Right hindlimb (tissue), 1 donor: Measurements from ENCODE around the gene SFMBT1.

ENCODE experiments used
- DNase-seq: peaks from one replicate; pipeline ENCODE4 v3.0.0-alpha.2; 2018

The SFMBT1 gene

DNA sequence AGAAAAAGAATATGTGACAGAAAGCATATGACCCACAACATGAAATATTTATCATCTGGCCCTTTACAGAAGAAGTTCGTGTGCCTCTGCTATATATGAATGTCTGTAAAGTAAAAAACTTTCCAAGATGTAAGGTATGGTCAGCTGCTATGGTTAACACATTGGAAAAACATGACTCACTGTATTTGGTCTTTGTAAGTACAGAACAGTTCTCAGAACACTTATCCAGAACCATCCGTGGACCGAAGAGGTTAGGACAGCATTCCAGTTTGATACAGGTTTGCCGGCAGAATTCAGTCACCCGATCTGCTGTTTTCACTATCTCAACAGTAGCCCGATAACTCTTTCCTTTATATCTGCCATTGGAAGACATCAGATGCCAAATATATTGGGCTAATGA lies 135.1 kb downstream of the SFMBT1 start:
- no peak for DNase-seq

GRCh38 chr3:52907497-52907896 lies 138.4 kb downstream of the SFMBT1 start:
- DNase-seq, result no peak

DNA sequence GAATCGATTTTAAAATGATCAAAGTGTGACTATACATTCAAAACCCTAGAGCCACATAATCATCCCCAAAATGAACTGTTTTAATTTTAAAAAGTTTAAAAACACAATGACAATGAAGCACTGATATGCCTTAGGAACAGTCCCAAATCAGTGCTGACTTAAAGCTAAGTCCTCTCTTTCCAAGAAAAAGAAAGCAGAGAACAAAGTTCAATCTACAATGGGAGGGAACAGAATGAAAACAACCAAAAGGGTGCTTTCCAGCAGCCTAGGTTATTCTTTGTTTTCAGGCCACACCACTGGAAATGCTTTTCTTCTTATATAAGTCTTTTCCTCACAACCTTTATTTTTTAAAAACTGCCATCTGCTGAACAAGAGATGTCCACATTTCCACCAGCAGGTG lies 141.3 kb downstream of the SFMBT1 start:
- DNase-seq, result no peak

- no peak for DNase-seq
These were observed 141.9 kb downstream of the SFMBT1 start for GRCh38 chr3:52904000-52904399.

DNA sequence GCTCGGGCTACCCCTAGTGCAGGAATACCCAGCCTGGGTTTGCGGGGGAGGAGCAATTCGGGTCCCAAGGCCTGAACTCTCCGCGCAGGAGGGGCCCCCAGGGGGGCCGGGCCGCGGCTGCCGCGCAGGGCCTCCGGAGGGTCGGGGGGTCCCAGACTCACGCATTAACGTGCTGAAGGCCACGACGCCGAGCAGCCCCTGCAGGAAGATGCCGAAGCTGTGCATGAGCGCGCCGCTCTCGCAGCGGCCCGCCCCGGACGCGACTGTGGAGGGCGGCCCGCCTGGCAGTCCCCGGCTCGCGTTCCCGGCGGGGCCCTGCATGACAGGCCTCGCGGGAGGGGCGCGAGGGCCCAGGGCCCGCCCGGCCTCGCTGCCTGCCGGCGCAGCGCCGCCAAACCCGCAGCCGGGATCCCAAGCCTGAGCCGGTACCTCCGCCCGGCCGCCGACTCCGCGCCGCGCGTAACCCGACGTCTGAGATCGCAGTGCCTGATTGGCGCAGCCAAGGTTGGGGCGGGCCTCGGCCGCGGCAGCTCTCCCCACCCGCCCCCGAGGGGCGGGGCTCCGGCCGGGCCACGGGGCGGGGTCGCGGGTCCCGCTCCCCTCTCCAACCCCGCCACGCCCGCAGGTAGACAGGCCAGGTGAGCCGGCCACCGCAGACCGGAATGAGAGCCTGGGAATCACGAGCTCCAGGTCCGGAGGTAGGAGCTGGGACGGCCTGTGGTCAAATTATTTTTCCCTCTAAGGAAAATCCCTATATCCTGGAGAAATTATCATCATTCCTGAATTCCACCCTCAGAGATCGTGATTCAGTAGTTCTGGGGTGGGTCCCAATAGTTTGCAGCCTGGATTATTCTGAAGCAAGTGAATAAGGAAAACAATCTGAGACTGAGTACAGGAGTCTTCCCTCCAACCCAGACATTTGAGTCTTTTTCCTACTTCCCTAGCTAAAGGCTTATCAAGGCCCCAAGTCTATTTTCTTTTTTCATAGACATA lies 148.4 kb downstream of the SFMBT1 start, which contains the start of gene STIMATE:
Gene STIMATE, minus strand, starts transcription at position 419 of the 993 bp plus-strand sequence. Its CDS starts 98 bp downstream, at position 321.
- DNase-seq, result peak; percentile 91

DNA sequence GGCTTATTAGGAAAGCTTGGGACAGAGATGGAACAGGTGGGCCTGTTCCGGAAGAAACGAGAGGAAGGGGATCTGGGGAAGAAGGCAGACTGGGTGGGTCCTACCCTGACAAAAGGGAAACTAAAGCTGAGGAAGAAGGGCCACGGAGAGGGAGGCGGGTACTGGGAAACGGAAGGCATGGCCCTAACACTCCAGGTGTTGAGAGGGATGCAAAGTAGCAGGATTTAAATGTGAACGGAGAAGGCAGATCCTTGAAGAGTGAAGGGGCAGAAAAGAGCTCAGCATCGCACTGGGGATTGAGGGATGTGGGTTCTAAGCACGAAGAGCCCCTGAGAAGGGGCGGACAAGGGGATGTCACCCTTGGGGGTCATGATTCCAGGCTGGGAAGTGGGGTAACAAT lies 149.3 kb downstream of the SFMBT1 start:
- DNase-seq, result no peak

- DNase-seq, result no peak
These were observed 149.7 kb downstream of the SFMBT1 start for GRCh38 chr3:52896151-52896550.

GRCh38 chr3:52895418-52895817 lies 150.5 kb downstream of the SFMBT1 start:
- DNase-seq, result no peak

GRCh38 chr3:52894756-52895155 lies 151.1 kb downstream of the SFMBT1 start:
- no peak for DNase-seq

DNA sequence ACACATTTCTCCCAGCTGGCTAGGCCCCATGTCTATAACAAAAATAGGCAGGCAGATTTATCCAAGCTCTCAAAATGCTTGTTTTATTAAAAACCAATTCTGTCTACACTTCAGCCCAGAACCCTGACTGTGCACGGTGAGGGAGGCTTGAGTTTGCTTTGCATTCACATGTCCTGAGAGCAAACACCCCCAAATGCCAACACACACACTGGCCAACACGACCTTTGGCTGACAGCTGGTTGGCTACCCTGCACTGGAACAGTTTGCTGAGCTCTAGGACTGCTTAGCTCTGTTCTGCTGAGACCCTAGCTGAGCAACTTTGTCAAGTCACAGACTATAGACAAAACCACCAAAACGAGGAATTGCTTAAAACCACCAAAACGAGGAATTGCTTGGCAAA lies 152.2 kb downstream of the SFMBT1 start:
- no peak for DNase-seq

DNA sequence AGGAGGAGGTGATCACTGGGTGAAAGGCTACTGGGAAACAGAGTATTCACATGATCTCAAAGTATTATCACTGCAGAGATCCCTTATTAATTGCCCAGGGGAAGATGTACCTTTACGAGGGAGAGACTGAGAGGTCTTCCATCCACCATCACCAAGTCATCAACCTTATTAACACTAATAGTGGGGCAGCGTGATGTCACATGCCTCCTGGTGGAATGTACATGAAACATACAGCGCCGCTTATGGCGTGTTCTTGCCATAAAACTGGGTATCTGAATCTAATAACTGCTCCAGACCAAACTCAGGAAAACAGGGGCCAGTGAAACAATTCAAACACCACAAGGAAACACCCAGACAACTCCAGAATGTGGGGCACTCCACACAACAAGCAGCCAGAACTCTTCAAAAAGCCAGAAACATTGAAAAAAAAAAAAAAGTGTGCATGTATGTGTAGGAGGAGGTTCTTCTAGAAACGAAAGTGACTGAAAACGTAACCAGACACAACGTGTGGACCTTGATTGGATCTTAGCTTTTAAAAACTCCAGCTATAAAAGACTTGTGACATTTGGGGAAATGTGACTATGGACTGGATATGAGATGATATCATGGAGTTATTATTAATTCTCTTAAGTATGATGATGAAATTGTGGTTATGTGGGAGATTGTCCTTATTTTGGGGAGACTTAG lies 153.1 kb downstream of the SFMBT1 start:
- DNase-seq, result no peak

DNA sequence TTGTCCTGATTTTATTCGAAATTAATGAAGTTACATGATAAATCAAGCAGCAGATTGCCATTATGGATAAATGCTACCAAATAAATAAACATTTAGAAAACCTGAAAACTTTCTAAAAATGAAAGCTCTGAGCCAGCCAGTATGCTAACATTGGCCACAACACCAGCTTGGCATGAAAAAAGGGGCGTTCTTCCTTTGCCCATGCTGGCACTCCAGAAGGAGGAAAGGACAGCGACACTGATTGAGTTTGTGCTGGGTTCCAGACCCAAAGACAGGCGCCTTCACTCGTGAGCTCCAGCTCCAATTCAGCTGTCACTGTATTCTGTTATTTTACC lies 153.6 kb downstream of the SFMBT1 start:
- DNase-seq, result no peak

DNA sequence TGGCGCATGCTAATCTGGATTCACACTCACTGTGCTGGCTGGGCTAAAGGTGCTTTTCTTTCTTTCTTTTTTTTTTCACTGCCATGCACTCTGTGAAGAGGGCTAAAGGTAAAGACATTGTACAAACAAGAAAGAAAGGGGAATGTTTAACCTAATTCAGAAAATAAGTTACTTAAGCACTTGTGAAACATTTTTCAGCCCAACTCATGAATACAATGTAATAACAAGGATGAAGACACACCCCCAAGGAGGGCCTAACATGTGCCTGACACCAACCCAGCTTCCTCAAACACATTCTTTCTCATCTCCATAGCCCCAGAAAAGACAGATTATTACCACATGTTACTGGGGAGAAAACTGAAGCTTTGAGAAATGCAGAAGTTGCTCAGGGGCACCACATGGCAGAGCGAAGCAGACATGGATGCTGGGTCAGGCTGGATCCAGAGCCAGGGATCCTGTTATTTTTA lies 154.2 kb downstream of the SFMBT1 start:
- no peak for DNase-seq

GRCh38 chr3:52891164-52891563 lies 154.7 kb downstream of the SFMBT1 start:
- no peak for DNase-seq

DNA sequence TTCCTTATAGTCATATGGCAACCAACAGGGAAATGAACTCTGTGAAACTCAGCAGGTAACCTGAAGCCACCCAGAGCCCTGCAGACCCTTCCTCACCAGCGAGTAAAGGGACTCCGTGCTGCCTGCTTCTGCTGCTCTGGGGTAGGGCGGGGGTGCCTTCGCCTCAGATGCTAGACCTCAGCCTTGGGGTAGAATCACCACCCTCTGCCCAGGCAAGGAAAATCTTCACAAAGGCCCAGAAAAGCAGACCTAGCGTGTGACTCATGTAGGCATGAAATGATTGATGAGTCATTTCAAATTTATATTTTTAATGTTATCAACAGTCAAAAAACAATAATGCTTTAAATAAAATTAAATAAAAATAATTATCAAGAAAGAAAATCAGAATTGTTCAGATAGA lies 155.1 kb downstream of the SFMBT1 start:
- no peak for DNase-seq

GRCh38 chr3:52889901-52890300 lies 156.0 kb downstream of the SFMBT1 start:
- no peak for DNase-seq

GRCh38 chr3:52887166-52887565 lies 158.7 kb downstream of the SFMBT1 start:
- DNase-seq, result no peak

GRCh38 chr3:52886049-52886730 lies 159.7 kb downstream of the SFMBT1 start:
- no peak for DNase-seq

DNA sequence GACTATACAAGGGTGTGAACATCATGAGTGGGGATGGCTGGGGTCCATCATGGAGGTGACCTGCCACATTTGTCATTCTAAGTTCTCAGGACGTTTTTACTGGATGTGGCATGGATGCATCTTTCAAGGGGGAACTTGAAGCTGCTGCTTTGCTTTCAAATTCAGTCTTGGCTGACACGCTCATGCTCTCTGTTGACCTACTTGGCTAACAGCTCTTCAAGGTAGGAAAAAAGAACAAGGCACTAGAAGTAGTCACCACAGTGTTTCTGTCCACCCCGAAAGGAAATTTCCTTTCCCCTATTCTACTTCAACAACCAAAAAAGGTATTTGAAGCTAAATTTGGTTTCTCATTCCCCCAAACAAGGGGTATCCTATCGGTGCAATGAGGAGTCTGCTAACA lies 163.5 kb downstream of the SFMBT1 start:
- DNase-seq, result no peak

DNA sequence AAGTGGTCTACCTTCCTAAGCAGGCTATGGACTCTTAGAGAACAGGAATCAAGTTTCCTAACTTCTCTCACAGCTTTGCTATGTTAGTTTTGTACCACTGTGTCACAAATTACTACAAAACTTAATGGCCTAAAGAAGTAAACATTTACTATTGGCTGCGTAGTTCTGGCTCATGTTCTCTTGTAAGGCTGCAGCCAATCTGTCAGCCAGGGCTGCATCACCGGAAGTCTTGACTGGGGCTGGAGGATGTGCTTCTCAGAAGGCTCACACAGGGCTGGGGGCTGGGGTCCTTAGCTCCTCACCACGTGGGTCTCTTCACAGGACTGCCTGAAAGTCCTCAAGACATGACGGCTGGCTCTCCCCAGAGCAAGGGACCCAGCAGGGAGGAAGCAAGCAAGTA lies 164.0 kb downstream of the SFMBT1 start:
- DNase-seq, result no peak

- no peak for DNase-seq
These were observed 165.4 kb downstream of the SFMBT1 start for GRCh38 chr3:52880474-52880873.

DNA sequence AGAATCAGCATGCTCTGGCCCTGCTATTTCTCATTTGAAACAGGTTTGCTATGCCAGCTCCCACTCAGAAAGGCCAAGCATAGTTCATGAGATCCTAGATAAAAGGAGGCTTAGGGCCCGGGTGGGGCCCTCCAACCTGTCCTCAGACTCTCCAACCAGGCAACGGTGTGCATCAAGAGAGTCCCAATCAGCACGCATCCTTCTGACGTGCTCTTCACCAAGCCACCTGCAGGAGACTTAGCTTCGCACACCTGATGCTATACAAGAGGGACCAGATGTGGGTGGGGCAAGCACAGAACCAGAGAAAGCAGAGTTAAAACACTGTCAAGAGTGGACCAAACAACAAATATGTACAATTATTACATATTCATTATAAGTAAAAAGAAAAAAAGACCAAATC lies 165.8 kb downstream of the SFMBT1 start:
- no peak for DNase-seq

DNA sequence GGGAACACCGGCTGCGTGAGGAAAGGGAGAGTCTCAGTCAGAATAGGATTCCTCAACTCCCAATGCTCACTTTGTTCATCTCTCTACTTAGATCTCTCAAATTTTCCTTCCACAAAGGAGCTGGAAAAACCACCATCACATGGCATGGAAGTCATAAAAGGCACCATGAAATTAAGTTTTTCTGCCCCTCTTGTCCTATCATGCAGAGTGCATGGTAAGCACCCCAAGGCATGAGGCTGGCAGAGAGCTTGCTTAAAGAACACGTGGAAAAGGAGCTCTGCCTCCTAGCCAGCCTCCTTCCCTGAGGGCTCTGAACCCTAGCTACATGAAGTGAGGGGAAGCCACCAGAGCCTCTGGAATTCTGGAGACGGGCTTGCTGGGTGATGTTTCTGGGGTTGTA lies 166.3 kb downstream of the SFMBT1 start:
- no peak for DNase-seq
